Panc1 (cell line): Measurements from ENCODE around the gene SRGAP2C. TPM values are rescaled to one million over a fixed set of nuclear protein-coding genes. Genes with fewer than 3 reads are reported as not detected.
"Not testable (repeated sequence)": the region's sequence is repeated elsewhere in the genome, so short reads cannot be mapped to it uniquely, and the experiment has no call there.

Experiments
- ATAC-seq: fragments of 200-7000 bp; cut with Tn5 transposase; 2 replicates; pipeline ENCODE4 v1.9.1; 2020; ENCODE audit warnings: mild to moderate bottlenecking, moderate library complexity
- BruUV-seq: library from RNA; stranded (reverse); fragments of 400-500 nt; replicated peaks from 2 replicates; lab custom pipeline; 2021; lab: Mats Ljungman, UMichigan
- CTCF ChIA-PET: fragments of 300-600 bp; sonication (Branson Sonifier 250); formaldehyde crosslinking; loops from one replicate; lab custom pipeline; 2022; ENCODE audit warnings: antibody characterized with exemption; lab: Charles Lee
- POLR2A ChIA-PET: fragments of 300-600 bp; sonication (Branson Sonifier 250); formaldehyde crosslinking; loops from one replicate; lab custom pipeline; 2022; ENCODE audit warnings: antibody characterized with exemption; lab: Charles Lee
- DNase-seq: peaks from one replicate; pipeline ENCODE4 v3.0.0-alpha.2; 2010; ENCODE audit warnings: low read depth, low spot score
- H3K27ac ChIP-seq: 2 replicates; pipeline ENCODE4 v1.5.1; 2011; ENCODE audit warnings: mild to moderate bottlenecking, low read length, inconsistent platforms
- H3K27me3 ChIP-seq: fragments of 200-500 bp; sonication (Bioruptor generic); 2 replicates; pipeline ENCODE4 v1.6.0; 2014; ENCODE audit warnings: low read length, inconsistent platforms; ENCODE audit not compliant: control insufficient read depth, insufficient read depth
- H3K36me3 ChIP-seq: fragments of 200-500 bp; sonication (Bioruptor generic); 2 replicates; pipeline ENCODE4 v1.5.1; 2014; ENCODE audit warnings: inconsistent platforms, mild to moderate bottlenecking, low read length, moderate library complexity; ENCODE audit not compliant: control insufficient read depth, insufficient read depth
- H3K4me1 ChIP-seq: 2 replicates; pipeline ENCODE4 v1.5.1; 2011; ENCODE audit warnings: inconsistent platforms, mild to moderate bottlenecking, low read length, moderate library complexity; ENCODE audit not compliant: control insufficient read depth, insufficient read depth
- H3K4me3 ChIP-seq, 2 experiments: 2 replicates each; pipeline ENCODE4 v1.5.1; 2011 to 2012; ENCODE audit warnings: low read depth in 2 of 2, low read length in 2 of 2, mild to moderate bottlenecking in 2 of 2, inconsistent platforms in 1 of 2, moderate library complexity in 1 of 2
- H3K9me3 ChIP-seq: fragments of 200-500 bp; sonication (Bioruptor generic); 2 replicates; pipeline ENCODE4 v1.5.1; 2014; ENCODE audit warnings: low read depth, mild to moderate bottlenecking, inconsistent platforms, low read length, moderate library complexity; ENCODE audit not compliant: control insufficient read depth, insufficient read depth
- CTCF ChIP-seq: fragments of 450-650 bp; IDR thresholded peaks from 2 replicates; pipeline ENCODE4 v1.5.1; 2017; ENCODE audit warnings: mild to moderate bottlenecking
- in situ Hi-C: cut with HindIII; loops from 2 replicates; pipeline ENCODE4 v1.10.0; 2016; ENCODE audit warnings: low sequenced_read_pairs, low pct_unique_long_range_greater_than_20kb
- intact Hi-C: fragments of 100-400 bp; cut with micrococcal nuclease; formaldehyde crosslinking; loops from one replicate; pipeline ENCODE4 v1.10.0; 2022; ENCODE audit not compliant: unreplicated experiment
- total RNA-seq: library from RNA; stranded (reverse); gene quantifications from one replicate; pipeline ENCODE4 v1.2.1, GENCODE V29; 2021; ENCODE audit not compliant: unreplicated experiment

SRGAP2C gene
- total RNA-seq, 1 experiment from 2014 or later, result 50.5 TPM

GRCh38 chr1:121155671-121156358, 29.0 kb upstream of the SRGAP2C start:
- H3K27ac ChIP-seq, intact Hi-C loops, in situ Hi-C loops, H3K36me3 ChIP-seq, H3K4me3 ChIP-seq, CTCF ChIA-PET, H3K9me3 ChIP-seq, BruUV-seq, H3K27me3 ChIP-seq, POLR2A ChIA-PET, H3K4me1 ChIP-seq: not testable (repeated sequence)
- DNase-seq, result peak; percentile 2
- TF ChIP-seq CTCF, result peak; percentile 20; the same call in 1 of the 2 replicates
- peak; percentile 66; the same call in 1 of the 2 replicates for ATAC-seq

- H3K27ac ChIP-seq, in situ Hi-C loops, BruUV-seq, H3K36me3 ChIP-seq, ATAC-seq, H3K9me3 ChIP-seq, CTCF ChIA-PET, H3K27me3 ChIP-seq, intact Hi-C loops, POLR2A ChIA-PET, DNase-seq, H3K4me3 ChIP-seq, H3K4me1 ChIP-seq: not testable (repeated sequence)
Observed at GRCh38 chr1:121156958-121157603, 27.7 kb upstream of the SRGAP2C start.

GRCh38 chr1:121157609-121158008, 27.2 kb upstream of the SRGAP2C start:
- POLR2A ChIA-PET, H3K9me3 ChIP-seq, CTCF ChIA-PET, H3K27me3 ChIP-seq, H3K27ac ChIP-seq, H3K4me3 ChIP-seq, BruUV-seq, intact Hi-C loops, H3K4me1 ChIP-seq, in situ Hi-C loops, ATAC-seq, DNase-seq, H3K36me3 ChIP-seq: not testable (repeated sequence)

GRCh38 chr1:121160118-121160517, 24.7 kb upstream of the SRGAP2C start:
- ATAC-seq, POLR2A ChIA-PET: not testable (repeated sequence)

GRCh38 chr1:121161199-121161901, 23.4 kb upstream of the SRGAP2C start:
- intact Hi-C loops, in situ Hi-C loops, ATAC-seq: not testable (repeated sequence)

More at GRCh38 chr1:121160118-121160517, 24.7 kb upstream of the SRGAP2C start:
- intact Hi-C loops, H3K27me3 ChIP-seq, CTCF ChIA-PET, in situ Hi-C loops, DNase-seq, BruUV-seq, H3K9me3 ChIP-seq, H3K36me3 ChIP-seq, H3K4me3 ChIP-seq, H3K27ac ChIP-seq, H3K4me1 ChIP-seq: not testable (repeated sequence)

GRCh38 chr1:121163850-121164757, 20.7 kb upstream of the SRGAP2C start:
- H3K4me3 ChIP-seq, POLR2A ChIA-PET, in situ Hi-C loops, H3K9me3 ChIP-seq, H3K4me1 ChIP-seq, BruUV-seq, H3K27ac ChIP-seq, ATAC-seq, DNase-seq, CTCF ChIA-PET, H3K36me3 ChIP-seq, H3K27me3 ChIP-seq, intact Hi-C loops: not testable (repeated sequence)

More at GRCh38 chr1:121161199-121161901, 23.4 kb upstream of the SRGAP2C start:
- H3K4me1 ChIP-seq, CTCF ChIA-PET, BruUV-seq, H3K9me3 ChIP-seq, H3K36me3 ChIP-seq, H3K27me3 ChIP-seq, H3K4me3 ChIP-seq, POLR2A ChIA-PET, DNase-seq, H3K27ac ChIP-seq: not testable (repeated sequence)
